Measurements from ENCODE around the gene SPP2. TPM values are rescaled to one million over a fixed set of nuclear protein-coding genes. Genes with fewer than 3 reads are reported as not detected.

Gene SPP2
- total and polyA plus RNA-seq, 9 of the 15 experiments (the other 6 are each of a cell fraction or from before 2014, with no cell fraction given) = not detected

- no peak for TF ChIP-seq BCOR (IDR thresholded peaks at IDR 0.05)
- TF ChIP-seq PPARD (CRISPR knock-in tag; IDR thresholded peaks at IDR 0.05) = no peak
- TF ChIP-seq RFX7 (CRISPR knock-in tag; IDR thresholded peaks at IDR 0.05) = no peak
- TF ChIP-seq HMG20A (CRISPR knock-in tag; conservative IDR thresholded peaks at IDR 0.05) = no peak
Measured at GRCh38 chr2:234025466-234025865, 25.0 kb upstream of the SPP2 start (continued).

GRCh38 chr2:234025891-234026401 is 24.6 kb upstream of the SPP2 start:
- BruUV-seq (replicated peaks) = no TSS peak
- FAIRE-seq (no peak), DNase-seq (ENCODE audit: extremely low read depth in 1 of 4, low spot score in 3 of 4) (no peak), ATAC-seq (no peak)
- no peaks in the 10 kb centered on the region for H3K9me1 ChIP-seq (ENCODE audit: control insufficient read depth, insufficient read depth, low read length)
- no peak overlapping the region for H3K9ac ChIP-seq (ENCODE audit: insufficient read depth in 1 of 2, low read depth in 2 of 2, low read length in 2 of 2)
- no peak overlapping the region for H2AFZ ChIP-seq (ENCODE audit: low read depth, low read length)
- no peaks in the 10 kb centered on the region for H3K9me3 ChIP-seq (replicated peaks; ENCODE audit: control insufficient read depth, insufficient read depth, low read depth, low read length)
- in situ Hi-C loops (cut with MboI) (no loop called here), intact Hi-C loops (cut with micrococcal nuclease) (no loop called here)
- ChIA-PET POLR2A (no interaction called here), CTCF (ENCODE audit: low intra/inter-chr PET ratio) (no interaction called here)
- H3K79me2 ChIP-seq (ENCODE audit: control insufficient read depth, insufficient read depth, low read length) = no peaks in the 10 kb centered on the region
- no peak overlapping the region for H3K4me3 ChIP-seq
- H3K4me2 ChIP-seq (ENCODE audit: insufficient read depth, low read length) = no peak overlapping the region
- no peaks in the 10 kb centered on the region for H4K20me1 ChIP-seq (replicated peaks; ENCODE audit: control insufficient read depth, insufficient read depth, low read length)
- H3K27me3 ChIP-seq (ENCODE audit: control insufficient read depth in 2 of 2, insufficient read depth in 2 of 2, low read length in 2 of 2) = no peaks in the 10 kb centered on the region
- no peak overlapping the region for H3K27ac ChIP-seq (ENCODE audit: extremely low read depth, low read depth, low read length)
- WGBS (ENCODE audit: insufficient coverage, low coverage, missing lambda C conversion rate) = 0% methylated on average over 2 of the region's 5 CpGs
- H3K36me3 ChIP-seq (ENCODE audit: control insufficient read depth, insufficient read depth, low read length) = no peaks in the 10 kb centered on the region
- no peaks in the 10 kb centered on the region for H3K4me1 ChIP-seq (replicated peaks in 1 of 2; ENCODE audit: control insufficient read depth in 2 of 2, insufficient read depth in 2 of 2, low read length in 2 of 2)
- no peak for TF ChIP-seq SUPT5H (IDR thresholded peaks at IDR 0.05)

GRCh38 chr2:234026693-234027254 is 23.7 kb upstream of the SPP2 start:
- intact Hi-C loops (cut with micrococcal nuclease) (no loop called here), in situ Hi-C loops (cut with MboI) (no loop called here)
- CTCF ChIA-PET (ENCODE audit: low intra/inter-chr PET ratio) = interaction anchor here (0.6 kb wide), 1 partner anchor 296 kb away, joined by 3 read pairs; no protein-coding TSS in a partner anchor
- FAIRE-seq = no peak
- H3K27me3 ChIP-seq (ENCODE audit: control insufficient read depth in 2 of 2, insufficient read depth in 2 of 2, low read length in 2 of 2) = no peaks in the 10 kb centered on the region
- no peak for DNase-seq (ENCODE audit: extremely low read depth in 1 of 4, low spot score in 3 of 4)
- no peak overlapping the region for H3K4me2 ChIP-seq (ENCODE audit: insufficient read depth, low read length)
- H3K36me3 ChIP-seq (ENCODE audit: control insufficient read depth, insufficient read depth, low read length) = no peaks in the 10 kb centered on the region
- H3K4me1 ChIP-seq (replicated peaks in 1 of 2; ENCODE audit: control insufficient read depth in 2 of 2, insufficient read depth in 2 of 2, low read length in 2 of 2) = no peaks in the 10 kb centered on the region
- no peak overlapping the region for H3K27ac ChIP-seq (ENCODE audit: extremely low read depth, low read depth, low read length)
- no peaks in the 10 kb centered on the region for H4K20me1 ChIP-seq (replicated peaks; ENCODE audit: control insufficient read depth, insufficient read depth, low read length)
- no peak for ATAC-seq
- WGBS (ENCODE audit: insufficient coverage, low coverage, missing lambda C conversion rate) = 0% methylated on average over 9 of the region's 10 CpGs
- POLR2A ChIA-PET = interaction anchor here (0.6 kb wide), 1 partner anchor 25 kb away, joined by 5 read pairs; no protein-coding TSS in a partner anchor
- H3K9ac ChIP-seq (ENCODE audit: insufficient read depth in 1 of 2, low read depth in 2 of 2, low read length in 2 of 2) = no peak overlapping the region
- no peaks in the 10 kb centered on the region for H3K9me3 ChIP-seq (replicated peaks; ENCODE audit: control insufficient read depth, insufficient read depth, low read depth, low read length)
- H3K4me3 ChIP-seq = no peak overlapping the region
- no TSS peak for BruUV-seq (replicated peaks)
- no peaks in the 10 kb centered on the region for H3K9me1 ChIP-seq (ENCODE audit: control insufficient read depth, insufficient read depth, low read length)
- no peaks in the 10 kb centered on the region for H3K79me2 ChIP-seq (ENCODE audit: control insufficient read depth, insufficient read depth, low read length)
- no peak for TF ChIP-seq SMARCA5 (IDR thresholded peaks at IDR 0.05)
- TF ChIP-seq TOE1 (IDR thresholded peaks at IDR 0.05; ENCODE audit: borderline replicate concordance) = no peak
- no peak for TF ChIP-seq TOE1 (CRISPR knock-in tag; IDR thresholded peaks at IDR 0.05; ENCODE audit: borderline replicate concordance, low read depth)
- TF ChIP-seq ID3 (CRISPR knock-in tag; IDR thresholded peaks at IDR 0.05) = no peak
- no peak for TF ChIP-seq ID3 (tag; IDR thresholded peaks at IDR 0.05)
- TF ChIP-seq FOS (IDR thresholded peaks at IDR 0.05; ENCODE audit: extremely low read depth, insufficient read length) = no peak
- TF ChIP-seq STAG1 (CRISPR knock-in tag; IDR thresholded peaks at IDR 0.05; ENCODE audit: borderline replicate concordance) = no peak
- no peak for TF ChIP-seq SMAD4 (CRISPR knock-in tag; conservative IDR thresholded peaks at IDR 0.05)
- H2AFZ ChIP-seq (ENCODE audit: low read depth, low read length) = no peak overlapping the region

Measured in K562 (cell line).